DOHH2 (cell line): ENCODE results near the gene RPS8.

Experiments used
- CTCF ChIP-seq: fragments of 200-600 bp; sonication (generic); IDR thresholded peaks from one replicate; pipeline ENCODE4 v1.5.1; 2014; ENCODE audit warnings: antibody characterized with exemption, mild to moderate bottlenecking, low read depth, low read length; ENCODE audit not compliant: poor library complexity, severe bottlenecking
- EZH2phosphoT487 ChIP-seq: fragments of 200-600 bp; sonication (generic); IDR thresholded peaks from 2 replicates; pipeline ENCODE4 v1.6.1; 2017; ENCODE audit warnings: borderline replicate concordance, mild to moderate bottlenecking, antibody characterized with exemption, low read length, moderate library complexity, mixed read lengths

GRCh38 chr1:44739307-44740178 lies 35.8 kb upstream of the RPS8 start, which contains the start of gene KIF2C:
- TF ChIP-seq CTCF: no peak
- no peak for TF ChIP-seq EZH2phosphoT487
